Inferior parietal cortex (tissue), 1 donor: ENCODE data around the gene APBB2.
A peak's percentile ranks its signal among the peaks of the same experiment; 100 is the strongest.
"Not testable (repeated sequence)": the region's sequence is repeated elsewhere in the genome, so short reads cannot be mapped to it uniquely, and the experiment has no call there.

Source experiments
- DNase-seq: peaks from one replicate; pipeline ENCODE4 v3.0.0-alpha.2; 2016; ENCODE audit errors: extremely low spot score

APBB2 gene

GRCh38 chr4:40825014-40825838, 389.1 kb downstream of the APBB2 start:
- DNase-seq, result no peak

GRCh38 chr4:40822420-40823166, 391.7 kb downstream of the APBB2 start:
- DNase-seq, result no peak

- no peak for DNase-seq
Measured at GRCh38 chr4:40820101-40820500, 394.2 kb downstream of the APBB2 start.

GRCh38 chr4:40817157-40817556, 397.2 kb downstream of the APBB2 start:
- not testable (repeated sequence) for DNase-seq

GRCh38 chr4:40812856-40813255, 401.5 kb downstream of the APBB2 start:
- no peak for DNase-seq

GRCh38 chr4:40812386-40812785, 402.0 kb downstream of the APBB2 start:
- no peak for DNase-seq

GRCh38 chr4:40811956-40812355, 402.4 kb downstream of the APBB2 start:
- no peak for DNase-seq

GRCh38 chr4:40808926-40809457, 405.4 kb downstream of the APBB2 start:
- DNase-seq, result no peak

- DNase-seq, result no peak
Measured at GRCh38 chr4:40804598-40804997, 409.7 kb downstream of the APBB2 start.

GRCh38 chr4:40800064-40800463, 414.3 kb downstream of the APBB2 start:
- no peak for DNase-seq

GRCh38 chr4:40789771-40790170, 424.6 kb downstream of the APBB2 start:
- no peak for DNase-seq

- no peak for DNase-seq
Measured at GRCh38 chr4:40789031-40789430, 425.3 kb downstream of the APBB2 start.

- no peak for DNase-seq
Measured at GRCh38 chr4:40788331-40788730, 426.0 kb downstream of the APBB2 start.

- no peak for DNase-seq
Measured at GRCh38 chr4:40785727-40786126, 428.6 kb downstream of the APBB2 start.

GRCh38 chr4:40782876-40783275, 431.5 kb downstream of the APBB2 start:
- DNase-seq, result peak; percentile 10

- no peak for DNase-seq
Measured at GRCh38 chr4:40778090-40778489, 436.3 kb downstream of the APBB2 start.

GRCh38 chr4:40769266-40769665, 445.1 kb downstream of the APBB2 start:
- no peak for DNase-seq

- DNase-seq, result no peak
Measured at GRCh38 chr4:40763228-40763716, 451.1 kb downstream of the APBB2 start.
